Measurements from ENCODE around the gene CDC6.

DNA sequence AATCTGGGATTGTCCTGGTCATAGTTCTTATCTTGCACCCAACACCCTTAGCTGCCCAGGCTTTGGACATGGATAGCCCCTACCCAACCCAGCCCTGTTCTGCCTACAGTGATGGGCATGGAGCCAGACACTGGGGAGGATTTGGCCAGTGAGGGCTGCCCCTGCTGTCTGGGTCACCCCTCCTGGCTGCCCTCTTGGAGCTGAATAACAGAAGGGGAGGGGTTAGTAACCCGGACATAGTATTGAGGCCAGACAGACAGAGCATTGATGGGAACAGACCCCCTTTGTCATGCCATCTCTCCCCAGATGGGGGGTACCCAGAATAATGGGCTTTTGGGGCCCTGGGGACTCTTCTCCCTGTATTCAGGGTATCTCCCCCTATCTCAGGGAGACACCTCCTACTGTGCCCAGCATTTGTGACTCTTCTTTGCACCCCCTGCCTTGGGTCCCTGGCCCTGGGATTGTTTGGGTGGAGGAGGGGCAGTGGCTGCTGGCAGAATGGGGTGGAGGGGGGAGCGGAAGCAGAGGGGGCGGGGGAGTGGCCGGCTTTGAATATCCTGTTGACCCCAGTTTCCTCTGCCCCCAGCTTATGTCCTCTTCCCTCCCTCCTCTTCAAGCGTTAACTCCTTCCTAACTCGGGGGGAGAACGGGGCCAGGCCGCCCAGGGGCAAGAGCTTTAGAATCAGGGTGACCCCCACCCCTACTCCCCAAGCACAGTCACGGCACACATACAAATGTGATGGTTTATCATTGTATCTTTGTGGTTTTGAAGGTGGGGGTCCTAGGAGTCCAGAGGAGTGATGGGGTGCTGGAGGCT is 59.8 kb downstream of the CDC6 start:
- TF ChIP-seq EZH2phosphoT487 (IDR thresholded peaks at IDR 0.05; ENCODE audit: borderline replicate concordance), result no peak
- TF ChIP-seq, protein P1, sequence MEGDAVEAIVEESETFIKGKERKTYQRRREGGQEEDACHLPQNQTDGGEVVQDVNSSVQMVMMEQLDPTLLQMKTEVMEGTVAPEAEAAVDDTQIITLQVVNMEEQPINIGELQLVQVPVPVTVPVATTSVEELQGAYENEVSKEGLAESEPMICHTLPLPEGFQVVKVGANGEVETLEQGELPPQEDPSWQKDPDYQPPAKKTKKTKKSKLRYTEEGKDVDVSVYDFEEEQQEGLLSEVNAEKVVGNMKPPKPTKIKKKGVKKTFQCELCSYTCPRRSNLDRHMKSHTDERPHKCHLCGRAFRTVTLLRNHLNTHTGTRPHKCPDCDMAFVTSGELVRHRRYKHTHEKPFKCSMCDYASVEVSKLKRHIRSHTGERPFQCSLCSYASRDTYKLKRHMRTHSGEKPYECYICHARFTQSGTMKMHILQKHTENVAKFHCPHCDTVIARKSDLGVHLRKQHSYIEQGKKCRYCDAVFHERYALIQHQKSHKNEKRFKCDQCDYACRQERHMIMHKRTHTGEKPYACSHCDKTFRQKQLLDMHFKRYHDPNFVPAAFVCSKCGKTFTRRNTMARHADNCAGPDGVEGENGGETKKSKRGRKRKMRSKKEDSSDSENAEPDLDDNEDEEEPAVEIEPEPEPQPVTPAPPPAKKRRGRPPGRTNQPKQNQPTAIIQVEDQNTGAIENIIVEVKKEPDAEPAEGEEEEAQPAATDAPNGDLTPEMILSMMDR (conservative IDR thresholded peaks at IDR 0.05; ENCODE audit: low read length), result no peak
